Activated CD8-positive, alpha-beta T cell treated with anti-CD3 and anti-CD28 coated beads for 36 hours (primary cell): Measurements from ENCODE around the gene CCL14. TPM values are rescaled to one million over a fixed set of nuclear protein-coding genes. Genes with fewer than 3 reads are reported as not detected.

Experiments
- ATAC-seq: fragments of 200-7000 bp; cut with Tn5 transposase; one replicate; pipeline ENCODE4 v1.10.0; 2021; ENCODE audit warnings: mild to moderate bottlenecking, moderate library complexity
- CTCF ChIA-PET: fragments of 350-600 bp; sonication (Branson Sonifier 250); formaldehyde crosslinking; loops from one replicate; lab custom pipeline; 2021; ENCODE audit warnings: antibody characterized with exemption; lab: Charles Lee
- POLR2A ChIA-PET: fragments of 350-600 bp; sonication (Branson Sonifier 250); formaldehyde crosslinking; loops from one replicate; lab custom pipeline; 2021; ENCODE audit warnings: antibody characterized with exemption; lab: Charles Lee
- DNase-seq: peaks from one replicate; pipeline ENCODE4 v3.0.0-alpha.2; 2020
- H3K27ac Mint-ChIP-seq: one replicate; pipeline ENCODE4 v1.8.0; 2021; ENCODE audit warnings: mild to moderate bottlenecking, mixed read lengths
- H3K27me3 Mint-ChIP-seq: one replicate; pipeline ENCODE4 v1.8.0; 2021; ENCODE audit warnings: mixed read lengths
- H3K36me3 Mint-ChIP-seq: one replicate; pipeline ENCODE4 v1.8.0; 2021; ENCODE audit warnings: low read depth, mixed read lengths
- H3K4me1 Mint-ChIP-seq: one replicate; pipeline ENCODE4 v1.8.0; 2021; ENCODE audit warnings: low read depth, mixed read lengths
- H3K4me3 Mint-ChIP-seq: one replicate; pipeline ENCODE4 v1.8.0; 2021; ENCODE audit warnings: mild to moderate bottlenecking, moderate library complexity, mixed read lengths
- H3K9me3 Mint-ChIP-seq: one replicate; pipeline ENCODE4 v1.8.0; 2021; ENCODE audit warnings: mixed read lengths
- intact Hi-C: fragments of 100-400 bp; cut with micrococcal nuclease; formaldehyde crosslinking; loops from one replicate; pipeline ENCODE4 v1.10.0; 2022
- total RNA-seq, 2 experiments: library from RNA; stranded (reverse); gene quantifications; one replicate each; pipeline ENCODE4 v1.2.3, GENCODE V29; 2021
- TF ChIP-seq, protein P1 (sequence below): fragments of 200-600 bp; IDR thresholded peaks from one replicate; pipeline ENCODE4 v1.8.0; 2022; ENCODE audit warnings: antibody characterized with exemption, mild to moderate bottlenecking

The CCL14 gene
- total RNA-seq, 2 experiments from 2014 or later, result not detected

- no peak overlapping the region for H3K4me3 Mint-ChIP-seq
- ATAC-seq, result no peak
- TF ChIP-seq, protein P1, sequence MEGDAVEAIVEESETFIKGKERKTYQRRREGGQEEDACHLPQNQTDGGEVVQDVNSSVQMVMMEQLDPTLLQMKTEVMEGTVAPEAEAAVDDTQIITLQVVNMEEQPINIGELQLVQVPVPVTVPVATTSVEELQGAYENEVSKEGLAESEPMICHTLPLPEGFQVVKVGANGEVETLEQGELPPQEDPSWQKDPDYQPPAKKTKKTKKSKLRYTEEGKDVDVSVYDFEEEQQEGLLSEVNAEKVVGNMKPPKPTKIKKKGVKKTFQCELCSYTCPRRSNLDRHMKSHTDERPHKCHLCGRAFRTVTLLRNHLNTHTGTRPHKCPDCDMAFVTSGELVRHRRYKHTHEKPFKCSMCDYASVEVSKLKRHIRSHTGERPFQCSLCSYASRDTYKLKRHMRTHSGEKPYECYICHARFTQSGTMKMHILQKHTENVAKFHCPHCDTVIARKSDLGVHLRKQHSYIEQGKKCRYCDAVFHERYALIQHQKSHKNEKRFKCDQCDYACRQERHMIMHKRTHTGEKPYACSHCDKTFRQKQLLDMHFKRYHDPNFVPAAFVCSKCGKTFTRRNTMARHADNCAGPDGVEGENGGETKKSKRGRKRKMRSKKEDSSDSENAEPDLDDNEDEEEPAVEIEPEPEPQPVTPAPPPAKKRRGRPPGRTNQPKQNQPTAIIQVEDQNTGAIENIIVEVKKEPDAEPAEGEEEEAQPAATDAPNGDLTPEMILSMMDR, result no peak
- CTCF ChIA-PET, result interaction anchor here (1.0 to 3.7 kb wide), 7 partner anchors 13 to 167 kb away, joined by 3 to 29 read pairs (median 6); partner anchors contain the start of gene CCL18
- H3K9me3 Mint-ChIP-seq, result no peaks in the 10 kb centered on the region
- no peaks in the 10 kb centered on the region for H3K27me3 Mint-ChIP-seq
- no peaks in the 10 kb centered on the region for H3K36me3 Mint-ChIP-seq
- no peak overlapping the region for H3K27ac Mint-ChIP-seq
- no peak for DNase-seq
- no peaks in the 10 kb centered on the region for H3K4me1 Mint-ChIP-seq
- POLR2A ChIA-PET, result interaction anchor here (0.8 to 1.5 kb wide), 2 partner anchors 12 to 90 kb away, joined by 3 to 4 read pairs; no protein-coding TSS in a partner anchor
- intact Hi-C loops, result no loop called here
These were observed 3.9 kb downstream of the CCL14 start for GRCh38 chr17:35982409-35983191.

- Mint-ChIP-seq H3K9me3 (no peaks in the 10 kb centered on the region), H3K27ac (no peak overlapping the region), H3K27me3 (no peaks in the 10 kb centered on the region), H3K4me3 (no peak overlapping the region), H3K4me1 (no peaks in the 10 kb centered on the region), H3K36me3 (no peaks in the 10 kb centered on the region)
- TF ChIP-seq, protein P1, result peak; percentile 41
- ATAC-seq, result no peak
- intact Hi-C loops, result no loop called here
- CTCF ChIA-PET, result interaction anchor here (1.1 to 3.7 kb wide), 6 partner anchors 12 to 168 kb away, joined by 3 to 29 read pairs (median 10); partner anchors contain the start of gene CCL18
- POLR2A ChIA-PET, result interaction anchor here (0.8 to 1.5 kb wide), 3 partner anchors 13 to 165 kb away, joined by 3 to 4 read pairs (median 3); no protein-coding TSS in a partner anchor
- peak; percentile 30 for DNase-seq
These were observed 4.6 kb downstream of the CCL14 start for GRCh38 chr17:35981908-35982330.

DNA sequence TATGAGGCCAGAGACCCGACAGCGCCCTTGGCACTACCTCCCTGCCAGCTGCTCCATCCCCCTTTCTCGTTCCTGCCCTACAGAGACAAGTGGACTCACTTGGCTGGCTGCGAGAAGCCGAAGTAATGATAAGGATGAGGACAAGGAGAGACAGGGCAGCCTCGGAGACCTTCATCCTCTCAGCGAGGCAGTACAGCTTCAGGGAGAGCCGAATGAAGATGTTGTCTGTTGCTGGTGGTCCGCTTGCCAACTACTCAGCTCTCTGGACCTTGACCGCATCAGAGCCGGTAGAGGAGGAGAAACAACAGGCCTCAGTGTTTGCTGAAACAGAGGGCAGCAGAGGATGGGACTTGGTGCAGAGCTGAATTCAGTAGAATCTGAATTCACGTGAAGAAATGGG is 5.3 kb downstream of the CCL14 start, which contains the start of gene CCL16:
Gene CCL16, minus strand, starts transcription at position 252 of the 400 bp plus-strand sequence. Its CDS starts 77 bp downstream, at position 175.
- intact Hi-C loops, result no loop called here
- H3K4me1 Mint-ChIP-seq, result peaks cover 5% of the 10 kb centered on the region
- no peak for DNase-seq
- no peak within 1 kb of the TSS for H3K27ac Mint-ChIP-seq
- ATAC-seq, result no peak
- no peak within 1 kb of the TSS for H3K4me3 Mint-ChIP-seq
- H3K36me3 Mint-ChIP-seq, result no peaks in the 10 kb centered on the region
- H3K27me3 Mint-ChIP-seq, result no peaks in the 10 kb centered on the region
- CTCF ChIA-PET, result interaction anchor here (0.6 to 3.7 kb wide), 5 partner anchors 12 to 168 kb away, joined by 3 to 29 read pairs (median 14); partner anchors contain the start of gene LYZL6
- TF ChIP-seq, protein P1, result no peak
- POLR2A ChIA-PET, result interaction anchor here (0.9 to 1.5 kb wide), 2 partner anchors 91 to 165 kb away, joined by 3 to 4 read pairs; no protein-coding TSS in a partner anchor
- H3K9me3 Mint-ChIP-seq, result no peaks in the 10 kb centered on the region

DNA sequence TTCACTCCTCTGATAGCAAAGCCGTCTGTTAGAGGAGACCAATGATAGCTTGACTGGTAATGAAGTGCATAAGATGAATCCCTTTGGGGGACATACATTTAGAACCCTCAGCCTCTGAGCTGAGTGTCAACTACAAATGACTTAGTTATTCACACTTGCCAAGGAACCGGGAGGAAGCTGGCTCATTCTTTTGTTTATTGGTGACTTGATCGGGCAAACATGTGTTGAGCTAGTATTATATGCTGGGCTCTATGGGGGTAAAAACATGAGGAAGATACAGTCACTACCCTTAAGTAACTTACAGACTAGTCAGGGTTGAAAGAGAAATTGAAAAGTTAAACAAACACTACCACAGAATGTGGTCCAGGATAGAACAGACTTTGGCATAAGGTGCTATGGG is 8.2 kb downstream of the CCL14 start:
- ATAC-seq (no peak), DNase-seq (no peak)
- Mint-ChIP-seq H3K36me3 (no peaks in the 10 kb centered on the region), H3K4me1 (peaks cover 8% of the 10 kb centered on the region), H3K9me3 (no peaks in the 10 kb centered on the region), H3K4me3 (no peak overlapping the region), H3K27ac (no peak overlapping the region), H3K27me3 (no peaks in the 10 kb centered on the region)
- ChIA-PET CTCF (interaction anchor here (1.9 to 11.8 kb wide), 3 partner anchors 9 to 170 kb away, joined by 4 to 299 read pairs (median 85); no protein-coding TSS in a partner anchor), POLR2A (interaction anchor here (0.6 to 0.8 kb wide), 2 partner anchors 9 to 236 kb away, joined by 3 read pairs; no protein-coding TSS in a partner anchor)
- TF ChIP-seq, protein P1, result no peak
- intact Hi-C loops, result no loop called here
